Measurements from ENCODE around the gene LRRFIP1. TPM values are rescaled to one million over a fixed set of nuclear protein-coding genes. Genes with fewer than 3 reads are reported as not detected.
A peak's percentile ranks its signal among the peaks of the same experiment; 100 is the strongest.

The LRRFIP1 gene
- total and polyA plus RNA-seq, 2 of the 13 experiments (the other 11 are each of a cell fraction or from before 2014, with no cell fraction given): 15.9 to 40.5 TPM

DNA sequence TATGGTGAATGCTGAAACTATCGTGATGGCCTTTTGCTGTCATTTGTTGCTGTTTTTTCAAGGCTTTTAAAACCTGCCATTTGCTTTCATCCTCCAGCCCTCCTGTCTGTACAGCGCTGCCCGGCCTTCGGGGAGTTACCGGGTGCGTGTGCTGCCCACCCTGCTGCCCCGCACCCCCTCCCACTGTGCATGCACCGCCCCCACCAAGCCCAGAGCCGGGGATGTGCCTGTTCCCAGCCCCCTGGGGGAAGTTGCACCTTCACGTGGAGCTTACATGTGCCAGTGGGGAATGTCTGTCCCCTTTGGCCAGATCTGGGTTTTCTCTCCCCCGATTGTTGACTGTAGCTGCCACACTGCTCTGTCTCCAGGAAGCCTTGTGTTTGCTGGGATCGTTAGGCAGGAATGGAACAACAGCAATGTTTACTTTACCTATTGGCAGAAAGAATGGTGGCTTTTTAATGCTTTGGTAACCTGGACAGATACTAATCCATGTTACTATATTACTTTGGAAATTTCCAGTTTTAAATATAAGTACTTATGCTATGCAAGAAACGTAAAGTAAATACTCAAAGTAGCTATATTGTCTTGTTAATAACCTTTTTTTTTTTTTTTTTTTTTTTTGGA, 106.4 kb downstream of the LRRFIP1 start (continued):
- TF ChIP-seq, protein P1, sequence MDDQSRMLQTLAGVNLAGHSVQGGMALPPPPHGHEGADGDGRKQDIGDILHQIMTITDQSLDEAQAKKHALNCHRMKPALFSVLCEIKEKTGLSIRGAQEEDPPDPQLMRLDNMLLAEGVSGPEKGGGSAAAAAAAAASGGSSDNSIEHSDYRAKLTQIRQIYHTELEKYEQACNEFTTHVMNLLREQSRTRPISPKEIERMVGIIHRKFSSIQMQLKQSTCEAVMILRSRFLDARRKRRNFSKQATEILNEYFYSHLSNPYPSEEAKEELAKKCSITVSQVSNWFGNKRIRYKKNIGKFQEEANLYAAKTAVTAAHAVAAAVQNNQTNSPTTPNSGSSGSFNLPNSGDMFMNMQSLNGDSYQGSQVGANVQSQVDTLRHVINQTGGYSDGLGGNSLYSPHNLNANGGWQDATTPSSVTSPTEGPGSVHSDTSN (CRISPR knock-in tag; IDR thresholded peaks at IDR 0.05; ENCODE audit: borderline replicate concordance): no peak
- TF ChIP-seq ZNF282 (IDR thresholded peaks at IDR 0.05; ENCODE audit: partially characterized antibody) (no peak), HNRNPLL (IDR thresholded peaks at IDR 0.05; ENCODE audit: low read depth, low read length, poor library complexity, severe bottlenecking) (no peak), REXO4 (CRISPR knock-in tag; IDR thresholded peaks at IDR 0.05; ENCODE audit: borderline replicate concordance) (no peak), PPARG (CRISPR knock-in tag; conservative IDR thresholded peaks at IDR 0.05) (peak; percentile 75), ZFY (CRISPR knock-in tag; IDR thresholded peaks at IDR 0.05) (no peak), FOXA1 (IDR thresholded peaks at IDR 0.05) (peak; percentile 71), FOXA1 (CRISPR knock-in tag; IDR thresholded peaks at IDR 0.05) (peak; percentile 94), RXRA (CRISPR knock-in tag; IDR thresholded peaks at IDR 0.05) (no peak; the same call in 1 of the 2 replicates), ZNF562 (CRISPR knock-in tag; IDR thresholded peaks at IDR 0.05; ENCODE audit: borderline replicate concordance) (no peak), ZNF3 (CRISPR knock-in tag; IDR thresholded peaks at IDR 0.05) (no peak), ZNF350 (CRISPR knock-in tag; IDR thresholded peaks at IDR 0.05; ENCODE audit: borderline replicate concordance, low read depth) (peak; percentile 74), MTF1 (CRISPR knock-in tag; IDR thresholded peaks at IDR 0.05) (no peak), ZNF333 (CRISPR knock-in tag; IDR thresholded peaks at IDR 0.05; ENCODE audit: borderline replicate concordance) (no peak), ZNF747 (CRISPR knock-in tag; IDR thresholded peaks at IDR 0.05; ENCODE audit: borderline replicate concordance) (peak; percentile 55; the same call in 1 of the 2 replicates), ZNF543 (CRISPR knock-in tag; IDR thresholded peaks at IDR 0.05) (no peak), ISX (CRISPR knock-in tag; conservative IDR thresholded peaks at IDR 0.05) (no peak)
- TF ChIP-seq, protein P2, sequence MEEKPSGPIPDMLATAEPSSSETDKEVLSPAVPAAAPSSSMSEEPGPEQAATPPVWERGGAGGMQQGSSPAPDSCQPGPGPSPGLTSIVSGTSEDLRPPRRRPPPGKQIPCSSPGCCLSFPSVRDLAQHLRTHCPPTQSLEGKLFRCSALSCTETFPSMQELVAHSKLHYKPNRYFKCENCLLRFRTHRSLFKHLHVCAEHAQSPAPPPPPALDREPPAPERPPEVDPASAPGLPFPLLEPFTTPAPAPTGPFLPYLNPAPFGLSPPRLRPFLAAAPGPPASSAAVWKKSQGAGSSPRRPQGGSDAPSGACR (CRISPR knock-in tag; IDR thresholded peaks at IDR 0.05): peak; percentile 66; the same call in 1 of the 2 replicates
- TF ChIP-seq, protein P3, sequence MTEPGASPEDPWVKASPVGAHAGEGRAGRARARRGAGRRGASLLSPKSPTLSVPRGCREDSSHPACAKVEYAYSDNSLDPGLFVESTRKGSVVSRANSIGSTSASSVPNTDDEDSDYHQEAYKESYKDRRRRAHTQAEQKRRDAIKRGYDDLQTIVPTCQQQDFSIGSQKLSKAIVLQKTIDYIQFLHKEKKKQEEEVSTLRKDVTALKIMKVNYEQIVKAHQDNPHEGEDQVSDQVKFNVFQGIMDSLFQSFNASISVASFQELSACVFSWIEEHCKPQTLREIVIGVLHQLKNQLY (CRISPR knock-in tag; IDR thresholded peaks at IDR 0.05): peak; percentile 97
- TF ChIP-seq, protein P4, sequence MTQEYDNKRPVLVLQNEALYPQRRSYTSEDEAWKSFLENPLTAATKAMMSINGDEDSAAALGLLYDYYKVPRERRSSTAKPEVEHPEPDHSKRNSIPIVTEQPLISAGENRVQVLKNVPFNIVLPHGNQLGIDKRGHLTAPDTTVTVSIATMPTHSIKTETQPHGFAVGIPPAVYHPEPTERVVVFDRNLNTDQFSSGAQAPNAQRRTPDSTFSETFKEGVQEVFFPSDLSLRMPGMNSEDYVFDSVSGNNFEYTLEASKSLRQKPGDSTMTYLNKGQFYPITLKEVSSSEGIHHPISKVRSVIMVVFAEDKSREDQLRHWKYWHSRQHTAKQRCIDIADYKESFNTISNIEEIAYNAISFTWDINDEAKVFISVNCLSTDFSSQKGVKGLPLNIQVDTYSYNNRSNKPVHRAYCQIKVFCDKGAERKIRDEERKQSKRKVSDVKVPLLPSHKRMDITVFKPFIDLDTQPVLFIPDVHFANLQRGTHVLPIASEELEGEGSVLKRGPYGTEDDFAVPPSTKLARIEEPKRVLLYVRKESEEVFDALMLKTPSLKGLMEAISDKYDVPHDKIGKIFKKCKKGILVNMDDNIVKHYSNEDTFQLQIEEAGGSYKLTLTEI (CRISPR knock-in tag; conservative IDR thresholded peaks at IDR 0.05): no peak
- TF ChIP-seq, protein P5, sequence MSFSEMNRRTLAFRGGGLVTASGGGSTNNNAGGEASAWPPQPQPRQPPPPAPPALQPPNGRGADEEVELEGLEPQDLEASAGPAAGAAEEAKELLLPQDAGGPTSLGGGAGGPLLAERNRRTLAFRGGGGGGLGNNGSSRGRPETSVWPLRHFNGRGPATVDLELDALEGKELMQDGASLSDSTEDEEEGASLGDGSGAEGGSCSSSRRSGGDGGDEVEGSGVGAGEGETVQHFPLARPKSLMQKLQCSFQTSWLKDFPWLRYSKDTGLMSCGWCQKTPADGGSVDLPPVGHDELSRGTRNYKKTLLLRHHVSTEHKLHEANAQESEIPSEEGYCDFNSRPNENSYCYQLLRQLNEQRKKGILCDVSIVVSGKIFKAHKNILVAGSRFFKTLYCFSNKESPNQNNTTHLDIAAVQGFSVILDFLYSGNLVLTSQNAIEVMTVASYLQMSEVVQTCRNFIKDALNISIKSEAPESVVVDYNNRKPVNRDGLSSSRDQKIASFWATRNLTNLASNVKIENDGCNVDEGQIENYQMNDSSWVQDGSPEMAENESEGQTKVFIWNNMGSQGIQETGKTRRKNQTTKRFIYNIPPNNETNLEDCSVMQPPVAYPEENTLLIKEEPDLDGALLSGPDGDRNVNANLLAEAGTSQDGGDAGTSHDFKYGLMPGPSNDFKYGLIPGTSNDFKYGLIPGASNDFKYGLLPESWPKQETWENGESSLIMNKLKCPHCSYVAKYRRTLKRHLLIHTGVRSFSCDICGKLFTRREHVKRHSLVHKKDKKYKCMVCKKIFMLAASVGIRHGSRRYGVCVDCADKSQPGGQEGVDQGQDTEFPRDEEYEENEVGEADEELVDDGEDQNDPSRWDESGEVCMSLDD (CRISPR knock-in tag; IDR thresholded peaks at IDR 0.05; ENCODE audit: borderline replicate concordance): no peak
- TF ChIP-seq, protein P6, sequence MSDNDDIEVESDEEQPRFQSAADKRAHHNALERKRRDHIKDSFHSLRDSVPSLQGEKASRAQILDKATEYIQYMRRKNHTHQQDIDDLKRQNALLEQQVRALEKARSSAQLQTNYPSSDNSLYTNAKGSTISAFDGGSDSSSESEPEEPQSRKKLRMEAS (IDR thresholded peaks at IDR 0.05): peak; percentile 89
- TF ChIP-seq, protein P7, sequence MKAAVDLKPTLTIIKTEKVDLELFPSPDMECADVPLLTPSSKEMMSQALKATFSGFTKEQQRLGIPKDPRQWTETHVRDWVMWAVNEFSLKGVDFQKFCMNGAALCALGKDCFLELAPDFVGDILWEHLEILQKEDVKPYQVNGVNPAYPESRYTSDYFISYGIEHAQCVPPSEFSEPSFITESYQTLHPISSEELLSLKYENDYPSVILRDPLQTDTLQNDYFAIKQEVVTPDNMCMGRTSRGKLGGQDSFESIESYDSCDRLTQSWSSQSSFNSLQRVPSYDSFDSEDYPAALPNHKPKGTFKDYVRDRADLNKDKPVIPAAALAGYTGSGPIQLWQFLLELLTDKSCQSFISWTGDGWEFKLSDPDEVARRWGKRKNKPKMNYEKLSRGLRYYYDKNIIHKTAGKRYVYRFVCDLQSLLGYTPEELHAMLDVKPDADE (CRISPR knock-in tag; IDR thresholded peaks at IDR 0.05): no peak

Measured in HepG2 (cell line).